ENCODE data around the gene RAB2B. TPM values are rescaled to one million over a fixed set of nuclear protein-coding genes. Genes with fewer than 3 reads are reported as not detected.

RAB2B gene
- total RNA-seq (2014; rRNA removed; shearing (Covaris generic)) = 11.8 and 16.6 TPM in 2 replicates
- 14.7 and 18.4 TPM in 2 replicates for polyA plus RNA-seq (2015; cell fraction: cytosol; rRNA removed)
- 28.6 and 32.7 TPM in 2 replicates for polyA plus RNA-seq (2015; cell fraction: nucleus; rRNA removed)

GRCh38 chr14:21476925-21477681, at the start of gene RAB2B, which contains the start of gene TOX4:
Gene RAB2B (minus strand): TSS chr14:21476959. CDS start chr14:21476872, 87 bp downstream.
Gene TOX4 (plus strand): TSS chr14:21477195. CDS start chr14:21477279, 84 bp downstream.
- peak; percentile 97 for DNase-seq (ENCODE audit: low read depth)

DNA sequence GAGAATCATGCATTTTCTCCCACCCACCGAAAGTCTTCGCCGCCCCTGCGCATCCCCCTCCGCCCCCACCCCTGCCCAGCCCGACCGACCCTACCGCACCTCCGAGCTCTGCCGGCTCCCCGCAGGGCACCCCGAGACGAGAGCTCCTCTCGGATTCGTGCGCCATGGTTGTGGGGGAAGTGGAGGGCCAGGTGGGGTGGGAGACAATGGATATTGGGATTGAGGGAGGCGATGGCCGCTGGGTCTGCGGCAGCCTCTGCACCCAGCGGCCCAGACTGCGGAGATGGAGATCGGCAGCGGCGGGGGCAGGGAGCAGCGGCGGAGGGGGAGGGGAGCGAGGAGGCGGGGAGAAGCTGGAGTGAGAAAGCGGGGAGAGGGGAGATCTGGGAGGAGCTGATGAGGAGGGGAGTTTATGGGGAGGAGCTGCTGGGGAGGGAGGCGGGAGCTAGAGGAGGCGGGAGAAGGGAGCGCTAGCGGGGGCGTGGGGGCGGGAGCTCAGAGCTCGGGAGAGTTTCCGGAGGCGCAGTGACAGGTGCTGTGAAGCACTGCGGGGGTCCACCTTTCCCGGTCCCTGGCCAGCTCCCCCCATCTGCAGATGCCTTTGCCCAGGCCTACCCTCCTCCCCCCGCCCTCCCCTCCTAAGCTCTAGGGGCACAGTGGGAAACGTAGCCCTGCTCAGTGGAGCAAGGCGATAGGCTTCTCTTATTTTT, 49.4 kb upstream of the RAB2B start, which contains the start of gene SALL2:
SALL2 (minus strand) TSS at position 385 of the 710 bp plus-strand sequence; CDS start at position 166, 219 bp downstream.
- DNase-seq (ENCODE audit: low read depth) = no peak

DNA sequence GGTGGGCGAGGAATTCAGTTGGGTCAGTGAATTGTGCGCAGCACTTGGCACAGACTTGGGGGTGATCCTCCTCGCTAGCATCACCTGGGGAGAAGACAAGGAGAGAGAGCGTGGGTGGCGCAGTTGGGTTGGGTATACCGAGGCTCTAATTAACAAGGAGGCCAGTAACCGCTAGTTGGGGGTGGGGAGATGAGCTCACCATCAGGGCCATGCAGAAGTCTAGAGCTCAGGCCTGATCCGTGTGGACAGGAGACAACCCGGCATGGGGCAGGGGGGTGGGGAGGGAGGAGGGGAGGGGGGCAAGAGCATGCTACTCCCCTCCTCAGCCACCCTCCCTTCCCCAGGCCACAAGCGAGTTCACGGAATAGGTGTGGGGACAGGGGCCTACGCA, 48.8 kb upstream of the RAB2B start:
- no peak for DNase-seq (ENCODE audit: low read depth)

- no peak for DNase-seq (ENCODE audit: low read depth)
Observed at GRCh38 chr14:21524575-21525490, 48.1 kb upstream of the RAB2B start.

DNA sequence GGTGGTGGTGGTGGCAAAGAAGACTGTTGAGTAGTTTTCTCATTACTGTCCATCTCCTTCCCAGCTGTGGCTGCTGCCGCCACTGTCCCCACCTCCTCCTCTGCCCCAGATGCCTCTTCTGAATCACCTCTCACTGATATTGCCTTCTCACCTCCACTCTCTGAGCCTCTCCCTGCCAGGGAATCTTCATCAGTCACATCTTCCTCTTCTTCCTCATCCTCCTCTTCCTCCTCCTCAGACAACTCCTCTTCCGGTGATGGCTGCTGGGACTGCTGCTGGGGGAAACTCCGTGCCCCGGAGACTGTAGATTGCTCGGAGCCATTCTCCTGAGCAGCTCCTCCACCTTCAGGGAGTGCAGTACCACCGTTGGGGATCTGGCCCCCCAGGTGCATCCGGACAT, 46.4 kb upstream of the RAB2B start:
- DNase-seq (ENCODE audit: low read depth) = no peak

DNA sequence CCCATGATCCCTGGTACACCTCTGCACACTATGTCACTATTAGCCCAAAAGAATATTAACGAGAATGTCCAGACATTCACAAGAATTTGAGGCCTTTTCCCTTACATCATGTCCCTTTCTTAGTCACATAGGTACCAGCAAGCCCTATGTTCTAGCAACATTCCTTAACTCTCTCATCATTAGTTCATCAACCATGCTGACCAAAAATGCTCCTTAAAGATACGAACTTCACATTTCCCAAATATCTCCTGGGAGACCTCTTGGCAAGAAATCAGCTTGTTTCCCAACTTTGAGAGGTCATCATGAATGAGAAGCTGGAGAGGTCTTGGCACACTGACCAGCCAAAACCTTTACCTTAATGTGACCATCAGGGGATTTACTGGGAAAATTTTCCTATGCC, 44.7 kb upstream of the RAB2B start:
- no peak for DNase-seq (ENCODE audit: low read depth)

DNA sequence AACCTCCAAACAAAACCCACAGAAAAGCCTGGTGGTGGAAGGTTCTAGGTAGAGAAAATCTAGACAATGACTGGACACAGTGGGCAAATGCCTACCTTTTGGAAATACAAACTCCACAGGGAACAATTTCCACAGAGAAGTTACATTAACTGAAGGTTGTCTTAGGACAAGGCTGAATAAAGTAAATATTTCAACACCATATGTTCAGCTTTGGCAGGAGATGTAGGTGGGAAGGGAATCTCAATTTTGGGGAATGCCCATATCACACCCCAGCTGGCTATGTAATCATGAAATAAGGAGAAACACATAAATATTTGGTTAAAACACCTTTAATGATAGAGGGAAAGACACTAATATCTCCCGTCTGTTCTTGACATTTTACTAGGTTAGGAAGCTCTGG, 44.0 kb upstream of the RAB2B start:
- DNase-seq (ENCODE audit: low read depth) = no peak

- DNase-seq (ENCODE audit: low read depth) = no peak
Observed at GRCh38 chr14:21518725-21519124, 42.0 kb upstream of the RAB2B start.

DNA sequence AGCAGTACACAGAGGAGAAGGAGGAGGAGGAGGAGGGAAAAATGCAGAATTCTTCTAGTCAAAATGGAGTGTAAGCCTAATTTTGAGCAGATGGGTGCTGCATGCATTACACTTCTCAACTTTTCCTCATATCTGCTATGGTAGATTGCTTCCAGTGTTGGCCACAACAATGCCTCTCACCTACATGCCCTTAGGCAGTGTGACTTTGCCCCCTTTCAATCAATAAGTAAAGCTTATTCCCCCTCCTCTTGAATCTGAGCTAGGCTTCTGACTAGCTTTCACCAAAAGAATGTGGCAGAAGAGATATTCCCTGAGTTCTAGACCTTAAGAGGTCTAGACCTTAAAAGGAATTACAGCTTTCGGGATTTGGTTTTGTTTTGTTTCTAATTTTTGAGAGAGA, 37.6 kb upstream of the RAB2B start:
- DNase-seq (ENCODE audit: low read depth) = no peak

DNA sequence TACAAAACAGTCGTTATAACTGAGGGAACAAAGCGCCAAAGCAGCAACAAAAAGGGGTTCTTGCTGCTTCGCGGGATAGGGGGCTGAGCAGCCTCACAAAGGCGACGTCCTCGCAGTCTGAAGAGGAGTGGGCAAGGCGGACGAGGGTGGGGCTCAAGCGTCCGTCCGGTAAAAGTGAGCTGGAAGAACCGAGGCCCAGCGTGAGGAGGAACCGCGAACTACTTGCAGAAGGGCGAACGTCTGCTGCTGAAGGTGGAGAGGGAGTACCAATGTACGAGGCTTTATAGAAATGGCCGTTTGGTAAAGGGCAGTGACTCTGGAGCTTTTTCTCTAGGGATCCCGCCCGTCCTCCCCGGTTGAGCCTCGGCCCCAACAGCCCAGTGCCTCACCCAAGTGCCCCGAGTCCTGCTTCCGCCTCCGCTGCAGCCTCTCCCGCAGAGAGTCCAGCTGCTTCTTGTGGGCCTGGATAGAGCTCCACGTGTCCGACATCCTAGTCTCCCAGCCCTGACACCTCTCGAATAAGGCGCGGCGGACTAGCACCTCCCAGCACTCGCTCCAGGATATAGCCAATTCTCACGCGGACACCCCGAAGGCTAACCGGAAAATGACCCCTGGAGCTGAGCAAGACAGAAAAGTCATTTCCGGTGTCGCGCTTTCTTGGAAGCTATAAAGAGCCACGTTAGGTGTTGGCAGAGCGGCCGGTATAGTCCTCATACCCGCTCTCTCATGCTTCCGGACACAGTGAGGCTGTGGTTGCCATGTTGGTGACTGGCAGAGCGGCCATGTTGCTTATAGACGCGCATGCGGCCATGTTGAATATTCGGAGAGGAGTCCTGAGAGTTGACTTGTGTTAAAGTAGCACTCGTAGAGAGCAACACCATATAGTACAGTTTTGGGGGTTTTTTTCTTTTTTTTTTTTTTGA, 34.2 kb upstream of the RAB2B start, which contains the start of gene METTL3:
METTL3 (minus strand) TSS at position 606 of the 923 bp plus-strand sequence; CDS start at position 489, 117 bp downstream.
- DNase-seq (ENCODE audit: low read depth) = peak; percentile 99

GRCh38 chr14:21509432-21510143, 32.8 kb upstream of the RAB2B start:
- DNase-seq (ENCODE audit: low read depth) = no peak

DNA sequence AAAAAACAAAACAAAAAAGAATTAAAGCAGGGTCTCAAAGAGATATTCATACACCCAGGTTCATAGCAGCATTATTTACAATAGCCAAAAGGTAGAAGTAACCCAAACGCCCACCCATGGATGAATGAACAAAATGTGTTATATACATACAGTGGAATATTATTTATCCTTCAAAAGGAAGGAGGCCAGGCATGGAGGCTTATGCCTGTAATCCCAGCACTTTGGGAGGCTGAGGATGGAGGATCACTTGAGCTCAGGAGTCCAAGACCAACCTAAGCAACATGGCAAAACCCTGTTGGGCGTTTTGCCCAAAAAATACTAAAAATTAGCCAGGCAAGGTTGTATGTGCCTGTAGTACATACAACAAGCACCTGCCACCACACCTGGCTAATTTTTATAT, 29.8 kb upstream of the RAB2B start:
- DNase-seq (ENCODE audit: low read depth) = no peak

DNA sequence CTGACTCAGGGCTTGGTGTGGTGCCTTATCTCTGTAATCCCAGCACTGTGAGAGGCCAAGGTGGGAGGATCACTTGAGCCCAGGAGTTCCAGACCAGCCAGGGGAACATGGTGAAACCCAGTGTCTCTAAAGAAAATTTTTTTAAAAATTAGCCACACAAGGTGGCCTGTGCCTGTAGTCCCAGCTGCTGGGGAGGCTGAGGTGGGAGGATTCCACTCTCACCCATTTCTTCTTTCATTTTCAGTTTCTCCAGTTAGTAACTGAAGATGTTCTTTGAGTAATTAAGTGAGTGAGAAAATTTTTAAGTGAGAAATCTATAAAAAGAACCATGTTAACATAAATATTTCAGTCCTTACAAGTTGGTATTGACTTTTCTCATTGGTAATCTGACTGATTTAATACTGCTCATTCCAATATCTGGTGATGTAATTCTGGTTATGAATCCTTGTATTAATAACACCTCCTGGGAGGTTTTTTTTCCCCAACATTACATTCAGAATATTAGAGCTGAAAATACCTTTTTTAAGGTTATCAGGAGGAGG, 28.3 kb upstream of the RAB2B start:
- DNase-seq (ENCODE audit: low read depth) = no peak

GRCh38 chr14:21503376-21503775, 26.6 kb upstream of the RAB2B start:
- no peak for DNase-seq (ENCODE audit: low read depth)

DNA sequence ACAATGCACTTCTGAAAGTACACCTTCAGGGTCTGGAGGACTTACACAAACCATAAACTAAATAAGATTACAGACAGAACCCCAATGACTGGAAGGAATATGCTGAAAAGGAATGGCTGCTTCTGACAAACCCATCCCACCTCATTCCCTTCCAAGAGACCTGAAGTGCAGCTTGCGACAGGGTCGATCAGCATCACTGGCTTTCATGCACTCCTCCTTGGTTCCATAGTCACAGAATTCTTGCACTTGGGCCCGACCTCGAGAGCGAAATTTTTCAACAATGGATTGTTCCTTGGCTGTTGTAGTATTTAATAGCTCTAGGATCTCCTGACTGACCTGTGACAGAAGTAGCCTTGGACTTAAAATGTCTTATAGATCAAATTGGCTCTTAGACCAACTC, 24.8 kb upstream of the RAB2B start:
- no peak for DNase-seq (ENCODE audit: low read depth)

- peak; percentile 26 for DNase-seq (ENCODE audit: low read depth)
Observed at GRCh38 chr14:21498540-21499526, 22.1 kb upstream of the RAB2B start.

DNA sequence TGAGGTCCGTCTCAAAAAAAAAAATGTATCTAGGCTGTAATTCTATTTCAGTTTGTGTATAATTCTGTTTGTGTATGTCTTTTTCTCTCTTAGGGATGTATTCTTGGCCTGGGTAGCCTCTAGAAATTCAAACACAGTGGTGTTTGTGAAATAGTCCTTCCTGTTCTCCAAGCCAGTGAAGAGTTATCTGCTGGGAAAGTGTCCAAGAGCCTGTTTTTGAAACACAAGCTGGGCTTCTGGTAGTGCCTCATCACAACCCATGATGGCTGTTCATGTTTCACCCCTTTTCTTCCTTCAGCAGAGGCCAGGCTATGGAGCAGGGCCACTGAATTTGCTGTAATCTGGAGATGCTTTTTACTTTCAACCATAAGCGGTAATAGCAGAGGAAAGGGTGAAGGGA, 19.7 kb upstream of the RAB2B start:
- no peak for DNase-seq (ENCODE audit: low read depth)

All from HT1080 (cell line).